Astrocyte (in vitro differentiated cells and primary cell): ENCODE results near the gene PUS7. TPM values are rescaled to one million over a fixed set of nuclear protein-coding genes. Genes with fewer than 3 reads are reported as not detected.

ENCODE experiments used
- DNase-seq: peaks from one replicate; pipeline ENCODE4 v3.0.0-alpha.2; 2010; ENCODE audit warnings: low read depth
- FAIRE-seq: peaks from 2 replicates; lab custom pipeline; 2011; peaks lifted over from hg19 to GRCh38; lab: Jason Lieb, UNC
- H2AFZ ChIP-seq: 2 replicates; pipeline ENCODE4 v1.6.0; 2012; ENCODE audit warnings: low read depth, low read length, inconsistent platforms
- H3K27ac ChIP-seq: 2 replicates; pipeline ENCODE4 v1.5.1; 2011; ENCODE audit warnings: low read depth, low read length, inconsistent platforms
- H3K27me3 ChIP-seq: 2 replicates; pipeline ENCODE4 v1.6.0; 2011; ENCODE audit warnings: low read length, inconsistent platforms; ENCODE audit not compliant: insufficient read depth
- H3K36me3 ChIP-seq: 2 replicates; pipeline ENCODE4 v1.5.1; 2011; ENCODE audit warnings: low read length, inconsistent platforms; ENCODE audit not compliant: insufficient read depth
- H3K4me1 ChIP-seq: 2 replicates; pipeline ENCODE4 v1.5.1; 2011; ENCODE audit warnings: low read length, inconsistent platforms; ENCODE audit not compliant: insufficient read depth
- H3K4me2 ChIP-seq: 2 replicates; pipeline ENCODE4 v1.6.0; 2012; ENCODE audit warnings: low read length, inconsistent platforms
- H3K4me3 ChIP-seq: 2 replicates; pipeline ENCODE4 v1.5.1; 2011; ENCODE audit warnings: low read depth, mild to moderate bottlenecking, low read length, inconsistent platforms; ENCODE audit not compliant: insufficient read depth
- H3K79me2 ChIP-seq: 2 replicates; pipeline ENCODE4 v1.6.0; 2012; ENCODE audit warnings: mild to moderate bottlenecking, low read length, inconsistent platforms; ENCODE audit not compliant: insufficient read depth
- H3K9ac ChIP-seq: 2 replicates; pipeline ENCODE4 v1.6.0; 2012; ENCODE audit warnings: mild to moderate bottlenecking, low read length, inconsistent platforms
- H3K9me3 ChIP-seq: 2 replicates; pipeline ENCODE4 v1.5.1; 2012; ENCODE audit warnings: low read depth, mild to moderate bottlenecking, low read length, inconsistent platforms; ENCODE audit not compliant: insufficient read depth
- H4K20me1 ChIP-seq: 2 replicates; pipeline ENCODE4 v1.6.0; 2012; ENCODE audit warnings: low read length, inconsistent platforms; ENCODE audit not compliant: insufficient read depth
- H3K27ac Mint-ChIP-seq: one replicate; pipeline ENCODE4 v1.8.0; 2021; ENCODE audit warnings: mild to moderate bottlenecking, mixed read lengths; ENCODE audit not compliant: unreplicated experiment
- H3K27me3 Mint-ChIP-seq: one replicate; pipeline ENCODE4 v1.8.0; 2021; ENCODE audit warnings: low read depth, mixed read lengths; ENCODE audit not compliant: unreplicated experiment
- H3K36me3 Mint-ChIP-seq: one replicate; pipeline ENCODE4 v1.8.0; 2021; ENCODE audit warnings: low read depth, mixed read lengths; ENCODE audit not compliant: unreplicated experiment
- H3K4me1 Mint-ChIP-seq: one replicate; pipeline ENCODE4 v1.8.0; 2021; ENCODE audit warnings: low read depth, mixed read lengths; ENCODE audit not compliant: unreplicated experiment
- H3K4me3 Mint-ChIP-seq: one replicate; pipeline ENCODE4 v1.8.0; 2021; ENCODE audit warnings: mild to moderate bottlenecking, moderate library complexity, mixed read lengths; ENCODE audit not compliant: unreplicated experiment
- H3K9me3 Mint-ChIP-seq: one replicate; pipeline ENCODE4 v1.8.0; 2021; ENCODE audit warnings: mild to moderate bottlenecking, mixed read lengths; ENCODE audit not compliant: unreplicated experiment
- EZH2 ChIP-seq: IDR thresholded peaks from 2 replicates; pipeline ENCODE4 v1.6.1; 2012; ENCODE audit warnings: mild to moderate bottlenecking, low read length, inconsistent platforms; ENCODE audit not compliant: insufficient read depth
- total RNA-seq: library from RNA; stranded (reverse); gene quantifications from 2 replicates; pipeline ENCODE4 v1.2.1, GENCODE V29; 2021
- TF ChIP-seq, protein P1 (sequence below): IDR thresholded peaks from 2 replicates; pipeline ENCODE4 v1.5.1; 2011; ENCODE audit warnings: low read depth, mild to moderate bottlenecking, inconsistent platforms, low read length, moderate library complexity; ENCODE audit not compliant: insufficient read depth

The PUS7 gene
- total RNA-seq, 1 donor from 2014 or later: 29.5 TPM

DNA sequence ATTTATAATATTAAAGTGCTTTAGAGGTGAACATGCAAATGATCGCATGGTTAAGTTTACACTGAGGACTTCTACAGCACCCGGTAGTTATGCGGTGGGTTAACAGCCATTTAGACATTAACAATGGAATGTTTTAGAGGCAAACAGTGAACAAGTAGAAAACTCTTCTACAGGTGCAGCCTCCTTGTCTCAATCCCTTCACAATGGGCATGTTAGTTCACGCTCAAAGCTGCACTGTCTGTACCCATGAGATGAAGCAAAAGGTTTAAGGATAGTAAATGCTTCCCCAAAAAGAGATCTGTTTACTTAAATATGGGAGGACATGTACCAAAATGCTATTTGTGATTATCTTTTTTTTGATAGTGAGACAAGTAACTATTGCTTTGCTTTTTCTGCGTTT, 25.1 kb downstream of the PUS7 start:
- no peak overlapping the region for H2AFZ ChIP-seq
- no peaks in the 10 kb centered on the region for H3K79me2 ChIP-seq
- peak overlapping the region; percentile 70 for H3K27ac ChIP-seq
- H3K9me3 ChIP-seq: no peaks in the 10 kb centered on the region
- no peak overlapping the region for H3K4me3 Mint-ChIP-seq
- DNase-seq (no peak), FAIRE-seq (no peak)
- no peak overlapping the region for H3K4me3 ChIP-seq
- H3K4me2 ChIP-seq: peak overlapping the region; percentile 70
- peaks cover 9% of the 10 kb centered on the region for H3K36me3 Mint-ChIP-seq
- H3K9me3 Mint-ChIP-seq: no peaks in the 10 kb centered on the region
- H3K27me3 ChIP-seq: no peaks in the 10 kb centered on the region
- H3K27ac Mint-ChIP-seq: no peak overlapping the region
- peaks cover 1% of the 10 kb centered on the region for H4K20me1 ChIP-seq
- peaks cover 34% of the 10 kb centered on the region for H3K4me1 Mint-ChIP-seq
- no peak overlapping the region for H3K9ac ChIP-seq
- peaks cover 11% of the 10 kb centered on the region for H3K36me3 ChIP-seq
- H3K27me3 Mint-ChIP-seq: no peaks in the 10 kb centered on the region
- H3K4me1 ChIP-seq: peaks cover 19% of the 10 kb centered on the region
- TF ChIP-seq, protein P1, sequence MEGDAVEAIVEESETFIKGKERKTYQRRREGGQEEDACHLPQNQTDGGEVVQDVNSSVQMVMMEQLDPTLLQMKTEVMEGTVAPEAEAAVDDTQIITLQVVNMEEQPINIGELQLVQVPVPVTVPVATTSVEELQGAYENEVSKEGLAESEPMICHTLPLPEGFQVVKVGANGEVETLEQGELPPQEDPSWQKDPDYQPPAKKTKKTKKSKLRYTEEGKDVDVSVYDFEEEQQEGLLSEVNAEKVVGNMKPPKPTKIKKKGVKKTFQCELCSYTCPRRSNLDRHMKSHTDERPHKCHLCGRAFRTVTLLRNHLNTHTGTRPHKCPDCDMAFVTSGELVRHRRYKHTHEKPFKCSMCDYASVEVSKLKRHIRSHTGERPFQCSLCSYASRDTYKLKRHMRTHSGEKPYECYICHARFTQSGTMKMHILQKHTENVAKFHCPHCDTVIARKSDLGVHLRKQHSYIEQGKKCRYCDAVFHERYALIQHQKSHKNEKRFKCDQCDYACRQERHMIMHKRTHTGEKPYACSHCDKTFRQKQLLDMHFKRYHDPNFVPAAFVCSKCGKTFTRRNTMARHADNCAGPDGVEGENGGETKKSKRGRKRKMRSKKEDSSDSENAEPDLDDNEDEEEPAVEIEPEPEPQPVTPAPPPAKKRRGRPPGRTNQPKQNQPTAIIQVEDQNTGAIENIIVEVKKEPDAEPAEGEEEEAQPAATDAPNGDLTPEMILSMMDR: no peak
- no peak for TF ChIP-seq EZH2

DNA sequence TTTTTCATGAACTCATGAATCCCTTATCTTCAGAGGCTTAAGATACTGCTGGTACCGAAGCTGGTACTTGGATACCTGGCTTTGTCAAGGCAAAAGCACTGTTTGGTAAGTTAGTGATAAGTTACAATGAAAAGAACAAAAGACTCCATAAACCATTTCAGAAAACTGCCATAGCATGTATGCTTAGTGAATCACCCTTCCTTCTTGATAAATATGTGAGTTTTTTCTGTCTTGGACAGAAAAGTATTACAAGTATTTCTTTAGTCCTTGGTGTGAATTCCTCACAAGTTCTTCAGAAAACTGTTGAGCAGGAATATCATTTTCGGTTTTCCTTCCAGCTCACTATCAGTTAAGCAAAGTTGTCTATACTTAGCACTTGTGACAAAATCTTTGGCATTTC, 25.6 kb downstream of the PUS7 start:
- Histone ChIP-seq H3K9ac (peak overlapping the region; percentile 46), H3K27ac (peak overlapping the region; percentile 70), H3K4me3 (peak overlapping the region; percentile 3), H2AFZ (peak overlapping the region; percentile 39), H3K4me1 (peaks cover 19% of the 10 kb centered on the region), H3K27me3 (no peaks in the 10 kb centered on the region), H3K36me3 (peaks cover 9% of the 10 kb centered on the region), H4K20me1 (no peaks in the 10 kb centered on the region), H3K79me2 (no peaks in the 10 kb centered on the region), H3K9me3 (no peaks in the 10 kb centered on the region), H3K4me2 (peak overlapping the region; percentile 70)
- H3K4me1 Mint-ChIP-seq: peaks cover 34% of the 10 kb centered on the region
- no peaks in the 10 kb centered on the region for H3K27me3 Mint-ChIP-seq
- DNase-seq (peak; percentile 81), FAIRE-seq (peak; percentile 93)
- H3K9me3 Mint-ChIP-seq: no peaks in the 10 kb centered on the region
- H3K27ac Mint-ChIP-seq: peak overlapping the region; percentile 79
- H3K36me3 Mint-ChIP-seq: peaks cover 9% of the 10 kb centered on the region
- no peak overlapping the region for H3K4me3 Mint-ChIP-seq
- TF ChIP-seq EZH2: no peak
- TF ChIP-seq, protein P1: no peak

DNA sequence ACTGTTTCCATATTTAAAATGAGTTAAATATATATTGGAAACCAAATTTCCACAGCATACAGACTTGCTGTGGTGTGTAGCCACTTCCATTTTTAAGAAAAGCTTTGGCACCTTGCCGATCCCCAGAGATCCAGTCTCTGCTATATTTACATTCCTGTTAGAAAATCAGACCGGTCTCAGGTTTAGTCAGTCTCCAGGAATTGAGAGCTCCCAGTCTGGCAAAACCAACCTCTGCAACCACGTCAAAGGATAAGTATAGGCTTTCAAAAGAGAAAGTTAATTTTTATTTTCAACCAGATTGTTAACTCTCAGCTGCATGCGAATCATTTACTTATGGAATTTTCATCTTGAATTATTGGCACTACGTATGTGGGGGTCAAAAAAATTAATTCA, 28.2 kb downstream of the PUS7 start:
- peak overlapping the region; percentile 62 for H3K27ac ChIP-seq
- H3K4me3 ChIP-seq: no peak overlapping the region
- Mint-ChIP-seq H3K36me3 (no peaks in the 10 kb centered on the region), H3K4me3 (no peak overlapping the region), H3K27ac (peak overlapping the region; percentile 67), H3K4me1 (peaks cover 35% of the 10 kb centered on the region), H3K9me3 (no peaks in the 10 kb centered on the region), H3K27me3 (no peaks in the 10 kb centered on the region)
- peak overlapping the region; percentile 49 for H3K4me2 ChIP-seq
- DNase-seq: peak; percentile 94
- no peak for FAIRE-seq
- no peaks in the 10 kb centered on the region for H4K20me1 ChIP-seq
- peaks cover 19% of the 10 kb centered on the region for H3K4me1 ChIP-seq
- no peak overlapping the region for H2AFZ ChIP-seq
- no peak for TF ChIP-seq EZH2
- TF ChIP-seq, protein P1: no peak
- no peaks in the 10 kb centered on the region for H3K9me3 ChIP-seq
- peak overlapping the region; percentile 1 for H3K9ac ChIP-seq
- H3K27me3 ChIP-seq: no peaks in the 10 kb centered on the region
- H3K36me3 ChIP-seq: no peaks in the 10 kb centered on the region
- H3K79me2 ChIP-seq: no peaks in the 10 kb centered on the region
